Measurements from ENCODE around the gene CPEB3. TPM values are rescaled to one million over a fixed set of nuclear protein-coding genes. Genes with fewer than 3 reads are reported as not detected.
"Not testable (repeated sequence)": the region's sequence is repeated elsewhere in the genome, so short reads cannot be mapped to it uniquely, and the experiment has no call there.

CPEB3 gene
- total RNA-seq, 2 donors from 2014 or later: 7.4 to 11.4 TPM

DNA sequence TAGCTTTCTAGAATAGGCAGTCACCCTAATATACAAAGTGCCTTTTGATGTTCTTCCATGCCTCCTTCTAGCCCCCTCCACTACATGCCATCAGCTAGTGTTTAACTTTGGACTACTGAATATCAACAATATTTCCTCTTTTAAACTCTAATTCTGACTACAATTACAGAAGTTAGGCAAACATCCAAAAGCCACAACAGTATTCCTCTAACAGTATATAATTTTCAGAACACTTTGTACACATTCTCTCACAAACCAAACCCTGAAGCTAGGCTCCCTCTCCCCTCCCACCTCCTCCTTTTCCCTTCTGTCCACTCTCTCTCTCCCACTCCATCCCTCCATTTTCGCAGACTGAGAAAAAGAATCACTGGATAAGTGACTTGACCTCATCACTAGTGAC is 59.7 kb downstream of the CPEB3 start:
- no peak for ATAC-seq
- DNase-seq: no peak
- intact Hi-C loops (cut with DNase I): loop anchor here in 1 of 2 donors (10.0 kb wide), 1 partner anchor 146 kb away; no protein-coding TSS in a partner anchor

DNA sequence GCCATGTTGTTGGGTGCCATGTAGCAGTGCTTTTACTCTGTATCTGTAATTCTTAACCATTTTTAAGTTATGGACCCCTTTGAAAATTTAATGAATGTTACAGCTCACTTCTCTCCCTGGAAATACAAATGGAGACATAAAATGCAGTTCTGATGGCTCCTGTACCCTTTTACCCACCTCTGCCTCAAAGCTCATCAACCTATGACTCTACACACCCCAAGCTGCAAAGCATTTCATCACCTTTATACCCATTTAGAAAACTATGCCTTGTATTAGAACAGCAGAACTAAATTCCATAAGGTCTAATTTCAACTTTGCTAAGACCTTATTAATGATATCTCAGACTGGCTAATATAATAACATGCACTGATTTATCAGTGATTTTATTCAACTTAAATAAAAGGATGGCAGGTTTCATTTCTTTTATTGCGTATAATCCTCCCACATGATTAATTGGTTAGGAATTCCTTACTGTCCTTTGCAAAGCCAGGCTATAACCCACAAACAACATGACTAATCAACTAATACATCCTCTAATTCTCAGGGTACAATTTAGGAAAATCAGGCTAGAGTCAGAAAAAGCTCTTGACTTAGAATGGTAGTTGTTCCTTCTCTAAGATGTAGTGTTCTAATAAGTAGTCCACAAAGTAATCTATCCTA is 68.1 kb downstream of the CPEB3 start:
- intact Hi-C loops (cut with DNase I): no loop called here
- DNase-seq: no peak
- ATAC-seq: no peak

DNA sequence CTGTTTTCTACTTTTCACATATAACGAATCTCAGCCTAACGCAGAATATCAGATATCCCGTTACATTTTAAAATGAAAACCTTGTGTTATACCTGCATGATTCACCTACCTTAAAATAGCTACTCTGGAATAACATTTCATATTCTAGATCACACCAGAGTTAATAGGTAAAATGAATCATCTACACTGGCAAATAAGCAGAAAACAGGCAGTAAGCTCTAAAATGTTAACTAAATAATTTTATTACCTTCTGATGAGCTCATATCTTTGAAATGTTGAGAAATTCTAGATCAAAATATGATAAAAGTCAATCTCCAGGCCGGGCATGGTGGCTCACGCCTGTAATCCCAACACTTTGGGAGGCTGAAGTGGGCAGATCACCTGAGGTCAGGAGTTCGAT is 71.3 kb downstream of the CPEB3 start:
- no peak for ATAC-seq
- intact Hi-C loops (cut with DNase I): no loop called here

DNA sequence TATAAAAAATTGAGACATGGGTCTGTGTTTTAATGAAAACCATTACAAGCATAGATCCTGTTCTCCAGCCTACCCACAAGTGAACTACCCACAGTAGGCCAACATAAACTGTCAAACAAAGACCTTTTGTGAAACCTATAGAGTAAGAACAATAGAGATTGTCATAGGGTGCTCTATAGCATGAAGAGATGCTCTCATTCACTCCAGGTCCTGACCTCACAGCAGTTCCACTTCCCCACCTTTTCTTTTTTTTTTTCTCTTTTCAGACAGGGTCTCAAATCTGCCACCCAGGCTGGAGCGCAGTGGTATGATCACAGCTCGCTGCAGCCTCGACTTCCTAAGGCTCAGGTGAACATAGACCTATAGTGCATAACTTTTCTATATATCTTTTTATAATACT is 72.3 kb downstream of the CPEB3 start:
- intact Hi-C loops (cut with DNase I): no loop called here
- ATAC-seq: no peak

More for the DNA sequence above, 71.3 kb downstream of the CPEB3 start:
- DNase-seq: no peak

DNA sequence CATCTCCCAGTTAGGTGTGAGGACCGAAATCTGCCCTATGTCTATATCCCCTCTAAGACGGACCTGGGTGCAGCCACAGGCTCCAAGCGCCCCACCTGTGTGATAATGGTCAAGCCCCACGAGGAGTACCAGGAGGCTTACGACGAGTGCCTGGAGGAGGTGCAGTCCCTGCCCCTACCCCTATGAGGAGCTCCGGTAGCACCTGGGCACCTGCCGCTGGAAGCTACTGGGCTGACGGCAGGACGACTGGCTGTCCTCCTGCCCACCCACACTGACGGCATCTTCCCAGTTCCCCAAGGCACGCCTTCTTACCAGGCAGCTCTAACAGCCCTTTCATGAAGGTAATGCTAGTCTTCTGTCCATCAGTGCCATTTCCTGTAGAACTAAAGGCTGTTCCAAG is 74.3 kb downstream of the CPEB3 start:
- intact Hi-C loops (cut with DNase I); DNase-seq: not testable (repeated sequence)
- peak in 1 of 2 donors; percentile 25 for ATAC-seq

More for the DNA sequence above, 72.3 kb downstream of the CPEB3 start:
- no peak for DNase-seq

DNA sequence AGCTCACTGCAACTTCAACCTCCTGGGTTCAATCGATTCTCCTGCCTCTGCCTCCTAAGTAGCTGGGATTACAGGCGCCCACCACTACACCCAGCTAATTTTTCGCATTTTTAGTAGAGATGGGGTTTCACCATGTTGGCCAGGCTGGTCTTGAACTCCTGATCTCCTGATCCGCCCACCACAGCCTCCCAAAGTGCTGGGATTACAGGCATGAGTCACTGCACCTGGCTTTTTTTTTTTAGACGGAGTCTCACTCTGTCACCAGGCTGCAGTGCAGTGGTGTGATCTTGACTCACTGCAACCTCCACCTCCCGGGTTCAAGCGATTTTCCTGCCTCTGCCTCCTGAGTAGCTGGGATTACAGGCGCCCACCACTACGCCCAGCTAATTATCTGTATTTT is 75.7 kb downstream of the CPEB3 start:
- intact Hi-C loops (cut with DNase I); DNase-seq; ATAC-seq: not testable (repeated sequence)

DNA sequence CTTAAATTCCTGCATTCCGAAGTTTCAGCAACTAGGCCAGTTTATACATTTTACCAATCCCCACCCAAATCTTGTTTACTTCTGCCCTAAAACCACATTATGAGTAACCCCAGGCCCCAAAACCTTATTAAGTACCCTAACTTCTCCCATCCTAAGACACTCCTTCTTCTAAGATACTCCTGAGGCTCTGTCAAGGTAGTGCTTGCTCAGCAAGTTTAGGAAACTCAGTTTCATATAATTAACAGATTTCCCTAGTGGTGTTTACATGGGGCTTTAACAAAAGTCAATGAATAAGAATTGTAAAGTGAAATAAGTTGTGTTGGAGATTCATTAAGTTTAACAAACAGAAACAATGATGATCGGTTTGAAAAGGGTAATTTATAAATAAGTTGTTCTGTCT is 77.8 kb downstream of the CPEB3 start:
- intact Hi-C loops (cut with DNase I): no loop called here
- no peak for ATAC-seq
- no peak for DNase-seq

DNA sequence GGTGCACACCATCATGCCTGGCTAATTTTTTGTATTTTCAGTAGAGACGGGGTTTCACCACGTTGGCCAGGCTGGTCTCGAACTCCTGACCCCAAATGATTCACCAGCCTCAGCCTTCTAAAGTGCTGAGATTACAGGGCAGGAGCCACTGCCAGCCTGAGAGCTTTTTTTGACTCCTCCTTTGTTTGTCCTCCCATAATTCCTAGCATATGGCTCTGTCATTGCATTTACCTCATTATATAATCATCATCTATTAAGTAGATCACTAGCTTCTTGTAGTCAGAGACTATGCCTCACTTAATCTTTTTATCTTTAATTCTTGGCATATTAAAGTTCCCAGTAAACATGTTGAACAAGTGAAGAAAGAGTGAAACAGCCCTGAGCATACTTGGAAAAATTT is 82.1 kb downstream of the CPEB3 start:
- peak in 1 of 2 donors; percentile 47 for ATAC-seq
- intact Hi-C loops (cut with DNase I): no loop called here
- DNase-seq: no peak

DNA sequence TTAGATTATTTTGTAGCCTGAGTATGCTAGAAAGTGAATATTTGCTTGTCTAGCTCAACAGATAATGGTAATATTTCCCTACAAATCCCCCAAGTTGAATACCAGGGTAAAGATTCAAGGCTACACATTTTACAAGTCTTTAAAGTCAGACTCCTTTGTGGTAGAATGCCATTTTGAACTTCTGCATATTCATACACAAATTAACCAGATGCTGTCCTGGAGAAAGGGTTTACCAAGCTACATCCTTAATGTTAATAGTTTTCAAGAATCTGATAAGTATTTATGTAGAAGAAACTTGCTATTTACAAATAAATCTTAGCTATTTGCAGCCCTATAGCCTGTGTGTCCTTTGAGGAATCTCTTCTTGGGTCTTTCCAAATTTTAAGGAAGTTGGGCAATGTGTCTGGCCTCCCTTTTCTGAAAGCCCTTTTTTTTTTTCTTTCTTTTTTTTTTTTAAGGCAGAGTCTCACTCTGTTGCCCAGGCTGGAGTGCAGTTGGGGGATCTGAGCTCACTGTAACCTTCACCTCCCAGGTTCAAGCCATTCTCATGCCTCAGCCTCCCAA is 82.6 kb downstream of the CPEB3 start:
- DNase-seq (no peak), ATAC-seq (peak in 1 of 2 donors; percentile 13)
- intact Hi-C loops (cut with DNase I): no loop called here

DNA sequence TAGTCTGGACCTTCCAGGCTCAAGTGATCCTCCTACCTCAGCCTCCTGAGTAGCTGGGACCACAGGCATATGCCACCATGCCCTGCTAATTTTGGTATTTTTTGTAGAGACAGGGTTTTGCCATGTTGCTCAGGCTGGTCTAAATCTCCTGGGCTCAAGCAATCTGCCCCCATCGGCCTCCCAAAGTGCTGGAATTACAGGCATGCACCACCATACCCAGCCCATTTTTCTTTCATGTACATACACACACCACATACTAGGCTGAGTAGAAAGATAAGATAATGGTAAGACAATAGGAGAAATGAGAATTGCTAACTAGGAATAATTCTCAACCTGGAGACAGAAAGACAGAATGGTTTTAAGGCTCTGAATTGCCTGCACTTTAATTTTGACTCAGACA is 83.8 kb downstream of the CPEB3 start:
- ATAC-seq: no peak
- intact Hi-C loops (cut with DNase I): no loop called here

DNA sequence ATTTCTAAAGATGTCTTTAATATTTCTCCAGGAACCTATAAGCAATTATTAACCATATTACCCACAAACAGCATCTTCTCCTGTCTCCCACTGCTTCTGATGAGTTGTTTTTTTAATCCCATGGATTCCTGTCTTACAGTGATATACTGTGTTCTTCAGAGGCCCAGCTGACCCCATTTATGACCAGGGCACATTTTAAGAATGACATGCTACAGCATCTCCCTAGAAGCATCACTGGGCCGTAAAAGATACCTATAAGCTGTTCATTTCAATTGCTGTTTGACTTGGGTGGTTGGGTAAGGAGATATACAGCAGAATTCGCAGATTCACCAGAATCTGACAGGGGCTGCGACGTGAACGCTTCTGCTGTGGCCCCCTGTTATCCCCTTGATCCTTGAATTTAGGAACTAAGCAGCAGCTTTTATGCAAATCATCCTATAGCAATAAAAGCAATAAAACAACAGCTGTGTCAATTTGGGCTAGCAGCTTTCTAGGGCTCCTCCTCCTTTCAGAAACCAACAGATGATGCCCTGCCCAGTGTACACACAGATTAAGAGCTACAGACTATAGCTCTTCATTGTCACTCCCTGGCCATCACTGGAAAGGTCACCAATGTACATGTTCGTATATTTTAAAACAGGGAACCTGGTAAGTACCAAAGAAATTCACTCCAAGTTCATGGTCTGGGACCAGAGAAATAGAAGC is 86.8 kb downstream of the CPEB3 start:
- intact Hi-C loops (cut with DNase I): no loop called here
- ATAC-seq (no peak), DNase-seq (no peak)

More for the DNA sequence above, 83.8 kb downstream of the CPEB3 start:
- no peak for DNase-seq

DNA sequence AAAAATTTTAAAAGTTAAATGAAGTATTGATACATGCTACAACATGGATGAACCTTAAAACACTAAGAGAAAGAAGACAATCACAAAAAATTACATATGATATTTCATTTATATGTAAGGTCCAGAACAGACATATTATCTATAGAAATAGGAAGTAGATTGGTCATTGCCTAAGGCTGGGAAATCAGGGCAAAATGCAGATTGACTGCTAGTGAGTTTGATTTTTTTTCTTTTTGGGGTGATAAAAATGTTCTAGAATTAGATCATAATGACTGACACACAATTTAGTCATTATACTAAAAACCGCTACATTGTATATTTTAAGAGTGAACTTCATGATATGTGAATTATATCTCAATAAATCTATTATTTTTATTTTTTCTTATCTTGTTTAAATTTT is 88.3 kb downstream of the CPEB3 start:
- intact Hi-C loops (cut with DNase I): no loop called here
- ATAC-seq (no peak), DNase-seq (no peak)

DNA sequence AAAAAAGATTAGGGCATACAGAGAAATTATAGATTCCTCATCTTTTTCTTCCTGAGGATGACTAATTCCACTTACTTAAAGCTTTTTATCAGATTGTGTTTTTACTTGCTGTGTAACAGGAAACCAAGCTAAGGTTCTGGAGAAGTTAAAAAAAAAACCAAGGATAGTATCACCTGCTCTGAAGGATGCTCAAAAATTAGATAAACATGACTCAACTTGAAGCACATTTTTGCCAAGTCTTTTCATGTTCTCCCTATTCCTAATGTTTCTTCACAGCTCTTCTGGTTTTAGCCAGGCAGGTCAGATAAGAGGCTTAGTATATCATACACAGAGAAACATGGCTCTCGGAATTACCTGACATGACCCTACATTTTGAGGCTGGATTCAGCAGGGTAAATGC is 90.3 kb downstream of the CPEB3 start:
- peak in 1 of 2 donors; percentile 83 for ATAC-seq
- intact Hi-C loops (cut with DNase I): no loop called here
- DNase-seq: no peak

DNA sequence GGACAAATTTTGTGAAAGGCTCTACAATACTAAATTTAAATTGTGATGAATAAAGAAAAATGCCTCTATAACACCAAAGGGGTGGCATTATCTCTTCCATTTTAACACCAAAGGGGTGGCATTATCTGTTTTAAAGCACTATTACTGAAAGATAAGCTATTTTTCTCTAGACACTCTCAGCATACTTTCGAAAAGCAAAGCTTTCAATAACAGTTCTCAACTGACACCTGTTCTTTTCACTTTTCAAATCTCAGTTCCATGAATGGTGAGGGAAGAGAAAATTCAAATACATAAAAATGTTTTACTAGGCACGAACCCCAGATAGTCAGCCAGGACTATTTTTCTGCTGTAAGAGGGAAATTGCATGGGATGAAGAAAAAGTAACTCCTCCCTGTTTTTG is 103.8 kb downstream of the CPEB3 start:
- no peak for DNase-seq
- intact Hi-C loops (cut with DNase I): no loop called here
- ATAC-seq: no peak

DNA sequence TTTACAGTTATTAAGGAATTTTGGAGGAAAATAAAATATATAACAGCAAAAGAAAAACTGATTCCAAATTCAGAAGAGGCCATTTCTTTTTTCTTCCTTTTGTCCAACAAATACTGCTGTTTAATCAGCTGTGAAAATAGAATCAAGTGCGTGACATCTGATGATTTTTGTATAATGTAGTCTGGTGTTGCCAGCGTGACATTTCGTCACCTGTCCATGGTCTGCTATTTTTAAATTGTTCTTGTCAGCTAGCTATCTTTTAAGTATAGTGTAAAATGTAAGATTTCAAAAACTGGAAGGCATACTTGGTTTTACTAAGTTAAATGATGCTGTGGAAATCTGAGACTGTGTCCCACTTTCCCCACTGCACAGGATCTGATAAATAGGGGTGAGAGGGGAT is 105.9 kb downstream of the CPEB3 start:
- DNase-seq (no peak), ATAC-seq (no peak)
- intact Hi-C loops (cut with DNase I): no loop called here

DNA sequence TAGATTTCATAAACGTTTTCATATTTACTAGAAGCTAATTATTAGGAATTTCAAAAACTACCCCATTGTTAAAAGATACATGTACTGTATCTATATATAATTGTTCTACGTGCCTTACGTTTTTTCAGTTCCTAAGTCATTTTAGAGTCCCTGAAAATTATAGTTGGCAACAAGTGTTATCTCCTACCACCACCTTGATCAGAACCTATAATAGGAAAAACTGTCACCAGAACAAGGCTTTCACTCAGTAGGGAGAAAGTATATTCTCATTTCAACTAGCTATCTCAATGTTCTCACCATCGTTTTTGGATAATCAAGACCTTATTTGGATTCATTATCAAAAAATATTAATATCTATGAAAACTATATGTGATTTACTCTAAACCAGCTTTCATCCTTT is 107.7 kb downstream of the CPEB3 start:
- DNase-seq (no peak), ATAC-seq (no peak)
- intact Hi-C loops (cut with DNase I): no loop called here

DNA sequence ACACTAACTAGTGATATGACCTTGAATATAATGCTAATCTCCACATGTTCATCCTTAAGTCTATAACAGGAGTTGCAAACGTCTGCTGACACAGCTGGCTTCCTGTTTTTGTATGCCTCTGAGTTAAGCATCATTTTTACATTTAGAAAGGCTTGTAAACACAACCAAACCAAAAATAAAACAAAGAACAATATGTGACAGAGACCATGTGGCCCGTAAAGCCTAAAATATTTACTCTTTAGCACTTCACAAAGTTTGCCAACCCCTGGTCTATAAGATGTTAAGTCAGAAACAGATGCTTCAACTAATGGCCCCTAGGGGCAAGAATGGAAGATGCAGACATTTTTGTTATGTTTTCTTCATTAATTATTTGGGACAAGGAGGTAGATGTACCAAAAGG is 109.3 kb downstream of the CPEB3 start:
- DNase-seq (no peak), ATAC-seq (no peak)
- intact Hi-C loops (cut with DNase I): no loop called here

DNA sequence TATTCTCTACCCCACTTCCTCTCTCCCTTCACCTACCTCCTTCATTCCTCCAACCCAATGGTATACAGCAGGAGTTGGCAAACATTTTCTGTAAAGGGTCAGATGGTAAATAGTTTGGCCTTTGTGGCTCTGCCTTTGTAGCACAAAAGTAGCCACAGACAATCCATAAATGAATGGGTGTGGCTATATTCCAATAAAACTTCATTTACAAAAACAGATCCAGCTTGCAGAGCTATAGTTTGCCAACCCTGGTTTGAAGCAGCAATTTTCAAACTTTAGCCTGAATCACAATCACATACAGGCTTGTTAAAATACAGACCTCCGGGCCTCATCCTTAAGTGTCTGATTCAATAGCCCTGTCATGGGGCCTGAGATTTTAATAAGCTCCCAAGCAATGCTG is 110.5 kb downstream of the CPEB3 start:
- no peak for DNase-seq
- intact Hi-C loops (cut with DNase I): no loop called here
- ATAC-seq: no peak

DNA sequence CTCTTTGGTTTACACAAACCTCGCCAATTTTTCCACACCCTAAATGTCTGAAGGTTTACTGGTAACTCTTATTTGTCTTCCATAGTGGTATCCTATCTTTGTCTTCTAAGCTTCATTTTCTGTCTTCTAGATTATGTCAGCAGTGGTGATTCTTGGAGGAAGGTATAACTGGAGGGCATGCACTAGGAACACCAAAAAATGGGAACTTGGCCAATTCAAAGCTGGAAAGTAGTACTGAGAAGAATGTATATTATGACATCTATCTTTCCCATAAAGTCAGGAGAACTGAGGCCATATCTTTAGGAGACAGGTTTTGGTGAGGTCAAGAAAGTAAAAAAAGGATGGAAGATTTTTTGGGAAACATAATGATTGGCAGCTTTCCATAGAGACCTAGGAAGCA is 113.3 kb downstream of the CPEB3 start:
- ATAC-seq (no peak), DNase-seq (no peak)
- intact Hi-C loops (cut with DNase I): no loop called here

DNA sequence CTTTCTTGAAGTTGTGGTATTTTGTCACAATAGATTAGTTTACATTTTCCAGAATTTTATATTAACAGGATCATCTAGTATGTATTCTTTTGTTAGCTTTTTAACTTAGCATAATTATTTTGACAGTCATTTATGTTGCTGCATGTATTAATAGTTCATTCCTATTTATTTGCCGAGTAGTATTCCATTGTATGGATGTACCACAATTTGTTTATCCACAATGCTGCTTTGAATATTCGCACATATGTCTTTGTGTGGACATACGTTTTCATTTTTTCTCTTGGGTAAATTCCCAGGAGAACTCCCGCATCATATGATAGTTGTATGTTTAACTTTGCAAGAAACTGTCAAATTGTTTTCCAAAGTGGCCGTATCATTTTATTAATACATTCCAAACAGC is 115.7 kb downstream of the CPEB3 start:
- no peak for ATAC-seq
- intact Hi-C loops (cut with DNase I): no loop called here
- DNase-seq: no peak

DNA sequence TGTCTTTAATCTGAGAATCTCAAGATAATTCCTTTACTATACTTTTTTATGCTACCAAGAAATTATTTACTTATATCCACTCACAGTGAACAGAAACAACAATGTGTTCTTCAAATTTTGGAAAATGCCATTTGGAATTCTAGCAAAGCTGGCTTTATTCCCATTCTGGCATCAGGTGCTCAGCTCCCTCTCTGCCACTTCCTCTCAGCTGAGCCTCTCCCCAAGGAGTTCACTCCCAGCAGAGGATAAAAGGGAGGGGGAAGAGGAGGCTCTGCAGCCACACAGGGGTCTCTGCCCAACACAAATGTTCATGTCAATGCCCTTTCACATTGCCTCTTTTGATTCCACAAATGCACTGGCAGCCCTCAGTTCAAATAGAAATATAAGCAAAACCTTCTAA is 116.9 kb downstream of the CPEB3 start:
- no peak for ATAC-seq
- intact Hi-C loops (cut with DNase I): no loop called here
- no peak for DNase-seq
